H7 (cell line): ENCODE results near the gene SPRYD3. TPM values are rescaled to one million over a fixed set of nuclear protein-coding genes. Genes with fewer than 3 reads are reported as not detected.

Experiments used
- DNase-seq: peaks from one replicate; pipeline ENCODE4 v3.0.0; 2012
- H3K27me3 ChIP-seq: 2 replicates; pipeline ENCODE4 v1.6.0; 2011; ENCODE audit warnings: mild to moderate bottlenecking, low read length; ENCODE audit not compliant: control insufficient read depth, insufficient read depth
- H3K36me3 ChIP-seq: replicated peaks from 2 replicates; pipeline ENCODE4 v1.5.1; 2011; ENCODE audit warnings: low read length; ENCODE audit not compliant: control insufficient read depth, insufficient read depth
- H3K4me3 ChIP-seq: 2 replicates; pipeline ENCODE4 v1.5.1; 2011; ENCODE audit warnings: low read depth, mild to moderate bottlenecking, control low read depth, low read length, moderate library complexity; ENCODE audit not compliant: insufficient read depth
- total RNA-seq: library from RNA; depleted of rRNA; stranded (reverse); fragments of >200 nt; shearing (Covaris generic); gene quantifications from 2 replicates; pipeline ENCODE4 v1.2.3, GENCODE V29; 2014

The SPRYD3 gene
- total RNA-seq, 1 experiment from 2014 or later, result 8.7 TPM

DNA sequence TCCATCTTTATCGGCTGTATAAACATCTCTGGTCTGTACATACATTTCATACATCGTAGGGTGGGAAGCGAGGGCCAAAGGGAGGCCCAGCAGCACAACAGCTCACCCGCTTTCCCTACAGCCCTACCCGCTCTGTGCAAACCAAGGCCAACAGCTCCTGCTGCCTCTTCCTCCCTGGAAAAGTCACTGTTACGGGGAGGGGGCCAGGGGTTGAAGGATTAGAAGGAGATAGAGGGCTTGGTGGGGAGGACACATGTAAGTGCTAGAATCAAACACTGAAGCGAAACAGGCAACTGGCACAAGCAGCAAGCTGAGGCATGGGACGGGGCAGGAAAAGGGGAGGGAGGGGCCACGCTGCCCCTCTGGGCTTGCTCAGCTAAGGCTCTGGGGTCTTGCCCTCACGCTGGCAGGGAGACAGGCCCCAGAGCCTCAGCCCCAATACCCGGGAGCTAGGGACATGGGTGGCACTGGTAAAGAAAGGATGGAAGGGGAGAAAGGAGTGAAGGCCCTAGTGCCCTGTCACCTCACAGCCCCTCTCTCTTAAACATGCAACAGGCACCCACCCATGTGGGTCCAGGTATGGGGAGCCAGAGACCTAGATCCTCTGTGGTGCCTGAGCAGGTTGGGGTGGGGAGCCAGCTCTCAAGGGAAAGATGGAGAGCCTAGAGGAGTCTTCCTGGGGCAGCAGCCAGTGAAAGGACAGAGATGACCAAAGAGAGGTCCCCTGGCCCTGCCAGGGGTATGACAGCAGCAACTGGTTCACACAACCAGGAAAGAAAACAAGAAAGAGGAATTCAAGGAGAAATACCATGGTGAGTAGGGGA is 14.4 kb downstream of the SPRYD3 start:
- Histone ChIP-seq H3K4me3 (no peak overlapping the region), H3K36me3 (peaks cover 1% of the 10 kb centered on the region), H3K27me3 (no peaks in the 10 kb centered on the region; the same call in 1 of the 2 replicates)
- peak; percentile 28 for DNase-seq

DNA sequence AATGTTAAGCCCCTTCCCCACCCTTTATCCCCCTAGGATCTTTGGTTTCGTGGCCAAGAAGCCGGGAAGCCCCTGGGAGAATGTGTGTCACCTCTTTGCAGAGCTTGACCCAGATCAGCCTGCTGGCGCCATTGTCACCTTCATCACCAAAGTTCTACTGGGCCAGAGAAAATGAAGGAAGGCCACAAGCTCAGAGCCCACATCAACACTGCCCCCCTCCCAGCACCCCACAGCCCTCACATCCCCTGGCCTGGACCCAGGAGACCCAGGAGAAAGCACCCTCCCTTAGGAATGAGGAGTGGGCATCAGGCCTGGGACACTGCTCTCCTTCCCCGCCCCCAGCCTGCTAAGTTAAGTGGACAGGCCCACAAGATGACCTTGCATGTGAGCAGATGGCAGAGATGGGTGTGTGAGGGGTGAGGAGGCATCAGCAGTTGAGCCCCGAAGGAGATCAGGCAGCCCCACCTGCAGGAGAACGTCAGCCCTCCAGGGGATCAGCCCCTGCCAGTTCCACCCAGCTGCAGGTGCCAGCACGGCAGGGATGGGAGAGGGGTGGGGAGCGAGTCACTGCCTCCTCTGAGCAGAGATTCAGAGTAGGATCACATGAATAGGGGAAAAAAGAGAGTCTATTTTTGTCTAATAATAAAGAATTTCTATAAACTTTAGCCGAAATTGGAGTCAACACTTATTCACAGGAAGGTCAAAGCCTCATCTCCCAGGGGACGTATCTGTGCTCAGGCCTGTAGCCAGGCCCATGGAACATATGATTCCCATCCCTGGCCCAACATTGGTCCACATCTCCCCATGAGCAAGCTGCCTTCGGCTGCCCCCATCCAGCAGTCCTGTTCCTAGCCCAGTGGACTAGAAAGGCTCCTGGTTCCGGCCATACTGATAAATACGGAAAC is 15.2 kb downstream of the SPRYD3 start:
- peak; percentile 22 for DNase-seq

DNA sequence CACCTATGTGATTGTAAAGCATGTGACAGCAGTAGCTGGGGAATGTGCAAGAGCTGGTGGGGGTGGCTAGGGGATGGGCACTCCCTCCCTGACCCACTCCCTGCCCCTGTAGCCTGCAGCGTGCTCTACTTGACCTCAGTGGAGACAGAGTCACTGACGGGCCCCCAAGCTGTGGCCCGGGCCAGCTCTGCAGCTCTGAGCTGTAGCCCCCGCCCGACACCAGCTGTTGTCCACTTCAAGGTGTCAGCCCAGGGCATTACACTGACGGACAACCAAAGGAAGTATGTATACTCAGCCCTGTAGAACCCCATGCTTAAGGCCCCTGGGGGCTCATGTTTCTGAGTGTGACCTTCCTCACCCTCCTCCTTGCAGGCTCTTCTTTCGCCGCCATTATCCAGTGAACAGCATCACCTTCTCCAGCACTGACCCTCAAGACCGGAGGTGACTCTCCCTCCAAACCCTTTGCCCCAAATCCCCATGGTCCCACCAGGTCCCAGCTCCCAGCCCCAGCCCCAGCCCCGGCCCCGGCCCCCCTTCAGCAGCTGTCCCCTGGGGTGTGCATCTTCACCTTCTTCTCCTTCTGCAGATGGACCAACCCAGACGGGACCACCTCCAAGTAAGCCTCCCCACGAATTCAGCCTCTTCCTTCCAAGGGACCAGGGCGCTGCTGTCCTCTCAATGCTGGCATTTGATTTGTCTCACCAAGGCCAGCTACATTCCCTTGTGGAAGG is 16.0 kb downstream of the SPRYD3 start:
- DNase-seq, result peak; percentile 30

More for the DNA sequence above, 15.2 kb downstream of the SPRYD3 start:
- Histone ChIP-seq H3K36me3 (peaks cover 1% of the 10 kb centered on the region), H3K27me3 (no peaks in the 10 kb centered on the region; the same call in 1 of the 2 replicates), H3K4me3 (no peak overlapping the region)

DNA sequence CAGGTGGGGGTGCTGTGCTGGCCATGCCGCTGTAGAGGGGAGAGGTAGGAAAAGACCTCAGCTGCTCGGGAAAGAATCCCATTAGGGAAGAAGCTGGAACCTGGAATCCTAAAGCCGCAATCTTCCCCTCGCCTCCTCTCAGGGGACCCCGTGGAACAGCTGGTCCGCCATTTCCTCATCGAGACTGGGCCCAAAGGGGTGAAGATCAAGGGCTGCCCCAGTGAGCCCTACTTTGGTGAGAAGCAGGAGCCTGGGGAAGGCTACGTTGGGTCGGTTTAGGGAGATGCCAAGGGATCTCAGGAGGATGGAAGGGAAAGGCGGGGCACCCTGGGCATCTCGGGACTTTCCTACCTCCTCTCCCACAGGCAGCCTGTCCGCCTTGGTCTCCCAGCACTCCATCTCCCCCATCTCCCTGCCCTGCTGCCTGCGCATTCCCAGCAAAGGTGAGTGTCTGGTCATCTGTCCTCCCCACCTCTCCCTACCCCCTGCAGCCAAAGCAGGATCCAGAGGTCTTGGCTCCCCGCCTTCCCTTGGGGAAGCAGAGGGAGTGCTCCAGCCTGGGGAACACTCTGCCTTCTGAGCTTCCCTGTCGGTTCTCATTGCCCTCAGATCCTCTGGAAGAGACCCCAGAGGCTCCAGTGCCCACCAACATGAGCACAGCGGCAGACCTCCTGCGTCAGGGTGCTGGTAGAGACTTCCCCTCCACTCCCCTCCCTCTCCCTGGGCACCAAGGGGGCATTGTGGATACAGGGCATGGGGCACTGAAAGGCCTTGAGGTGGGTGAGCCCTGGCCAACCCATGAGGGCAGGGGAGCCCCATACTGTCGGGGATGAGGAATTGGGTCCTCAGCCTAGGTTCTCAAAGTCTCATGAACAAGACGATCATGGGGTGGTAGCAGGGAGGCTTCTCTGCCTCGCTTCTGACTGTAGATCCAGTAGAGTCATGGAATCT is 16.9 kb downstream of the SPRYD3 start:
- peaks cover 1% of the 10 kb centered on the region; the same call in 1 of the 2 replicates for H3K27me3 ChIP-seq
- peaks cover 1% of the 10 kb centered on the region for H3K36me3 ChIP-seq
- DNase-seq, result no peak
- no peak overlapping the region for H3K4me3 ChIP-seq

More for the DNA sequence above, 16.0 kb downstream of the SPRYD3 start:
- H3K4me3 ChIP-seq, result no peak overlapping the region
- H3K36me3 ChIP-seq, result peaks cover 1% of the 10 kb centered on the region
- no peaks in the 10 kb centered on the region; the same call in 1 of the 2 replicates for H3K27me3 ChIP-seq

DNA sequence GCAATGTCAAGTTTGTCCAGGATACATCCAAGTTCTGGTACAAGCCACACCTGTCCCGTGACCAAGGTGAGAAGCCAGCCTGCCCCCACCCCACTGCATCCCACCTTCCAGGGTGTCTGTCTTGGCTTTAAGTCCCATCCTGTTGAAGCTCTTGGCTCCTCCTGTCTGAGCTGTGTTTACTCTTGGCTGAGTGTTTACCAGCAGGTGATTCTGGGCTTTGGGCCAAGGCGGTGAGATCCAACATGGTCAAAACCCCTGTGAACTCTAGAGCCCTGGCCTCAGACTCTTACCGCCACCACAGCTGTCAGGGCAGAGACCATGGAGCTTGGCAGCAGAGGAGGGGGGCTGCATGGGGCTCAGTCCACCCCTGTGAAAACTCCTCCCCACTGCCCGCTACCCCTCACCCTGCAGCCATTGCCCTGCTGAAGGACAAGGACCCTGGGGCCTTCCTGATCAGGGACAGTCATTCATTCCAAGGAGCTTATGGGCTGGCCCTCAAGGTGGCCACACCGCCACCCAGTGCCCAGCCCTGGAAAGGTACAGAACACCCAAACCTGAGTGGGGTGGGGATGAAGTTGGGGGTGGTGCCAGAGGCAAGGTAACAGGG is 17.7 kb downstream of the SPRYD3 start:
- Histone ChIP-seq H3K36me3 (peaks cover 1% of the 10 kb centered on the region), H3K27me3 (peaks cover 2% of the 10 kb centered on the region; the same call in 1 of the 2 replicates), H3K4me3 (no peak overlapping the region)
- DNase-seq, result peak; percentile 88

DNA sequence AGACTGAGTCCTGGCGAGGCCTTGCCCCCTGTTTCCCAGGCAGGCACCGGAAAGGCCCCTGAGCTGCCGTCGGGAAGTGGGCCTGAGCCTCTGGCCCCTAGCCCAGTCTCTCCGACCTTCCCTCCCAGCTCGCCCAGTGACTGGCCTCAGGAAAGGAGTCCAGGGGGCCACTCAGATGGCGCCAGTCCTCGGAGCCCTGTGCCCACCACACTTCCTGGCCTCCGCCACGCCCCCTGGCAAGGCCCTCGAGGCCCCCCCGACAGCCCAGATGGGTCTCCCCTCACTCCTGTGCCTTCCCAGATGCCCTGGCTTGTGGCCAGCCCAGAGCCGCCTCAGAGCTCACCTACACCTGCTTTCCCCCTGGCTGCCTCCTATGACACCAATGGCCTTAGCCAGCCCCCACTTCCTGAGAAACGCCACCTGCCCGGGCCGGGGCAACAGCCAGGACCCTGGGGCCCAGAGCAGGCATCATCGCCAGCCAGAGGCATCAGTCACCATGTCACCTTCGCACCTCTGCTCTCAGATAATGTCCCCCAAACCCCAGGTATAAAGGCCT is 18.4 kb downstream of the SPRYD3 start:
- Histone ChIP-seq H3K36me3 (peaks cover 1% of the 10 kb centered on the region), H3K27me3 (peaks cover 2% of the 10 kb centered on the region; the same call in 1 of the 2 replicates), H3K4me3 (no peak overlapping the region)
- DNase-seq, result peak; percentile 49

DNA sequence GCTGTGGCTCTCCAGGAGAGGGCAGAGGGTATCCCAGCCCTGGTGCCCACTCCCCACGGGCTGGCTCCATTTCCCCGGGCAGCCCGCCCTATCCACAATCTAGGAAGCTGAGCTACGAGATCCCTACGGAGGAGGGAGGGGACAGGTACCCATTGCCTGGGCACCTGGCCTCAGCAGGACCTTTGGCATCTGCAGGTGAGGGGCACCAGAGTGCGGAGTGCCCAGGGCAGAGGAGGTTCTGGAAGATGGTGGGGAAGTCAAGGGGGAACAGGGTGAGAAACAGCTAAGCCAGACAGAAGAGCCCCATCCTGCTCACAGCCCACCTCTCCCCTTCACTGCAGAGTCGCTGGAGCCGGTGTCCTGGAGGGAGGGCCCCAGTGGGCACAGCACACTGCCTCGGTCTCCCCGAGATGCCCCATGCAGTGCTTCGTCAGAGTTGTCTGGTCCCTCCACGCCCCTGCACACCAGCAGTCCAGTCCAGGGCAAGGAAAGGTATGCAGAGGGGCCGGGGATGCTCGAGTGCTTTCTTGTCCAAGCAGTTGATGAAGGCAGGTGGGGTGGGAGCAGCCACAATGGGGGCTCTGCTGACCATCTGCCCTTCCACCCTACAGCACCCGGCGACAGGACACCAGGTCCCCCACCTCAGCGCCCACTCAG is 19.0 kb downstream of the SPRYD3 start:
- Histone ChIP-seq H3K4me3 (no peak overlapping the region), H3K36me3 (no peaks in the 10 kb centered on the region), H3K27me3 (peaks cover 2% of the 10 kb centered on the region; the same call in 1 of the 2 replicates)
- DNase-seq, result no peak

DNA sequence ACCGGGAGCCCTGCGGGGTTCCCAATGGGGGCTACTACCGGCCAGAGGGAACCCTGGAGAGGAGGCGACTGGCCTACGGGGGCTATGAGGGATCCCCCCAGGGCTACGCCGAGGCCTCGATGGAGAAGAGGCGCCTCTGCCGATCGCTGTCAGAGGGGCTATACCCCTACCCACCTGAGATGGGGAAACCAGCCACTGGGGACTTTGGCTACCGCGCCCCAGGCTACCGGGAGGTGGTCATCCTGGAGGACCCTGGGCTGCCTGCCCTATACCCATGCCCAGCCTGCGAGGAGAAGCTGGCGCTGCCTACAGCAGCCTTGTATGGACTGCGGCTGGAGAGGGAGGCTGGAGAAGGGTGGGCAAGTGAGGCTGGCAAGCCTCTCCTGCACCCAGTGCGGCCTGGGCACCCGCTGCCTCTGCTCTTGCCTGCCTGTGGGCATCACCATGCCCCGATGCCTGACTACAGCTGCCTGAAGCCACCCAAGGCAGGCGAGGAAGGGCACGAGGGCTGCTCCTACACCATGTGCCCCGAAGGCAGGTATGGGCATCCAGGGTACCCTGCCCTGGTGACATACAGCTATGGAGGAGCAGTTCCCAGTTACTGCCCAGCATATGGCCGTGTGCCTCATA is 19.6 kb downstream of the SPRYD3 start:
- Histone ChIP-seq H3K36me3 (no peaks in the 10 kb centered on the region), H3K27me3 (peaks cover 2% of the 10 kb centered on the region; the same call in 1 of the 2 replicates), H3K4me3 (no peak overlapping the region)
- peak; percentile 52 for DNase-seq

DNA sequence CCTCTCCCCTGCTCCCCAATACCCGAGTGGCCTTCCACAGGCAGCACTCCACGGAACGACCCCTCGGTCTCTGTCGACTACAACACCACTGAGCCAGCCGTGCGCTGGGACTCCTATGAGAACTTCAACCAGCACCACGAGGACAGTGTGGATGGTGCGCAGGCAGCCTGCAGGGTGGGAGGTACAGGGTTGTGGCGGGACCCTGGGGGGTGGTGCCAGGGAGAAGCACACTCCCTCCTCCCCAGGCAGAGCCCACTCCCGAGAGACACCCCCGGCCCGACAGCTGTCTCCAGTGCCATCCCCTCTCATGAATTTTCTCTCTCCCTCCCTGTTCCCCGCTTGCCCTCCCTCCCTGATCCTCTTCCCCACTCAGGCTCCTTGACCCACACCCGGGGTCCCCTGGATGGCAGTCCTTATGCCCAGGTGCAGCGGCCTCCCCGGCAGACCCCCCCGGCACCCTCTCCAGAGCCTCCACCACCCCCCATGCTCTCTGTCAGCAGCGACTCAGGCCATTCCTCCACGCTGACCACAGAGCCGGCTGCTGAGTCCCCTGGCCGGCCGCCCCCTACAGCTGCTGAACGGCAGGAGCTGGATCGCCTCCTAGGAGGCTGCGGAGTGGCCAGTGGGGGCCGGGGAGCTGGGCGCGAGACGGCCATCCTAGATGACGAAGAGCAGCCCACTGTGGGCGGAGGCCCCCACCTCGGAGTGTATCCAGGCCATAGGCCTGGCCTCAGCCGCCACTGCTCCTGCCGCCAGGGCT is 20.3 kb downstream of the SPRYD3 start:
- peak; percentile 52 for DNase-seq
- Histone ChIP-seq H3K27me3 (peaks cover 2% of the 10 kb centered on the region; the same call in 1 of the 2 replicates), H3K4me3 (no peak overlapping the region), H3K36me3 (no peaks in the 10 kb centered on the region)

DNA sequence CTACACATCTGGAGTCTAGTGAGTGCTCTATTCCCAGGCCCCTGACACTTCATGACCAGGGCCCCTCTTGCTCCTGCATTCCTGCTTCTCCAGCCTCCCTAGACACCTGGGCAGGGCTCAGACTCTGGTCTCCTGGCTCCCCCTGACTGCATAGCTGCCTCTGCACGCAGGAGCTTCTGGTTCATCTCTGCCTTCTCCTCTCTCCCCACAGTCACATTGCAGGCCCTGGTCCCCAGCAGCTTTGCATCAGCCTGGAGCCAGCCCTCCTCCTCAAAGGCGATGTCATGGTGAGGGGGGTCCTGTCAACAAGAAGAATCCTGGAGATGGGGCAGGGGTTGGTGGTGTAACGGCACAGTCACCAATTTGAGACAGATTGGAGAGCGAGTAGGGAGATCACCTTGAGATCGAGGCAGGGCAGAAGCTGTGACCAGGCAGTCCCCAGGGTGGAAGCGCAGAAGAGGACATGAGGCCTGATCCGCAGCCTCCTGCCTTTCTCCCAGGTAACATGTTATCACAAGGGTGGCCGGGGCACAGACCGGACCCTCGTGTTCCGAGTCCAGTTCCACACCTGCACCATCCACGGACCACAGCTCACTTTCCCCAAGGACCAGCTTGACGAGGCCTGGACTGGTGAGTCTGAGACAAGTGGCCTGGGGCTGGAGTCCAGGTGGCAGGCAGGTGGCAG is 21.2 kb downstream of the SPRYD3 start:
- Histone ChIP-seq H3K36me3 (no peaks in the 10 kb centered on the region), H3K4me3 (no peak overlapping the region), H3K27me3 (peaks cover 2% of the 10 kb centered on the region; the same call in 1 of the 2 replicates)
- peak; percentile 24 for DNase-seq

DNA sequence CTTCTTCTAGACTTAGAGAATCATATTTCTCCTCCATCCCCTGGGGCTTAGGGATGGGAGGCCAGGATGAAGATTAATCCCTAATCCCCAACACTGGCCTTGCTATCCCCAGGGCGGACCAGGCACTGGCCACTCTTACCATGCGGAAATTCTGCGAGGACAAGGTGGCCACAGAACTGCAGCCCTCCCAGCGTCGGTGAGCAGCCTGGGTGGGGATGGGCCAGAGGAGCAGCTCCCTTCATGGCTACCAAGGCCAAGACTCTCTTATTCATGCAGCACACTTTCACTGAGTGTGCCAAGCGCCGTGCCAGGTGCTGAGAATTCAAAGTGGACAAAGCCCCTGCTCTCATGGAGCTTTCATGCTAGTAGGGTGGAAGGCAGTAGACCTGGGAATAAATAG is 22.3 kb downstream of the SPRYD3 start:
- DNase-seq, result peak; percentile 13
- no peaks in the 10 kb centered on the region for H3K36me3 ChIP-seq
- H3K27me3 ChIP-seq, result peaks cover 2% of the 10 kb centered on the region; the same call in 1 of the 2 replicates

More for the DNA sequence above, 22.3 kb downstream of the SPRYD3 start:
- H3K4me3 ChIP-seq, result no peak overlapping the region
